ENCODE results near the gene FUOM. TPM values are rescaled to one million over a fixed set of nuclear protein-coding genes. Genes with fewer than 3 reads are reported as not detected.

FUOM gene
- total and polyA plus RNA-seq, 10 of the 15 experiments (the other 5 are each of a cell fraction or from before 2014, with no cell fraction given), result 1.8 to 41.7 (median 25.6) TPM

- no peak for TF ChIP-seq SRF (IDR thresholded peaks at IDR 0.05; ENCODE audit: low read depth in 2 of 2, low read length in 2 of 2)
These were observed 20.0 kb upstream of the FUOM start (continued) for GRCh38 chr10:133377818-133378250.

GRCh38 chr10:133377025-133377817 is 19.4 kb upstream of the FUOM start:
- DNase-seq (ENCODE audit: low read depth, low spot score) (no peak), FAIRE-seq (no peak), ATAC-seq (no peak)
- Histone ChIP-seq H2AFZ (ENCODE audit: control insufficient read depth, low read depth, low read length) (no peak overlapping the region), H3K79me2 (ENCODE audit: control insufficient read depth, insufficient read depth, low read length) (peaks cover 5% of the 10 kb centered on the region), H3K4me3 (no peak overlapping the region), H3K4me1 (ENCODE audit: control insufficient read depth, insufficient read depth, low read length) (peaks cover 13% of the 10 kb centered on the region), H3K27ac (ENCODE audit: control insufficient read depth, insufficient read depth) (no peak overlapping the region), H3K9ac (ENCODE audit: control insufficient read depth, insufficient read depth, low read length) (no peak overlapping the region), H3K27me3 (replicated peaks in 1 of 2; ENCODE audit: control insufficient read depth in 2 of 2, insufficient read depth in 2 of 2, low read length in 1 of 2) (no peaks in the 10 kb centered on the region), H3K36me3 (ENCODE audit: control insufficient read depth in 2 of 2, insufficient read depth in 2 of 2, low read length in 1 of 2) (no peaks in the 10 kb centered on the region), H3K4me2 (ENCODE audit: control insufficient read depth, insufficient read depth) (peak overlapping the region; percentile 98), H3K9me3 (replicated peaks; ENCODE audit: control insufficient read depth, insufficient read depth, low read length) (no peaks in the 10 kb centered on the region), H4K20me1 (ENCODE audit: control insufficient read depth, insufficient read depth) (no peaks in the 10 kb centered on the region)
- RAD21 ChIA-PET (ENCODE audit: unreplicated experiment), result interaction anchor here (1.1 to 3.8 kb wide), 2 partner anchors 13 to 16 kb away, joined by 6 to 13 read pairs; no protein-coding TSS in a partner anchor
- BruUV-seq (replicated peaks), result no TSS peak
- in situ Hi-C loops (cut with MboI) (no loop called here), intact Hi-C loops (cut with micrococcal nuclease; ENCODE audit: unreplicated experiment) (no loop called here)
- 89% methylated on average over 30 of the region's 30 CpGs for WGBS (ENCODE audit: insufficient coverage, insufficient replicate concordance, low lambda C conversion rate, missing lambda C conversion rate)
- CTCF ChIA-PET, result interaction anchor here (1.1 to 1.7 kb wide), 3 partner anchors 12 to 47 kb away, joined by 3 to 7 read pairs (median 4); no protein-coding TSS in a partner anchor
- POLR2A ChIA-PET, result interaction anchor here (0.7 to 3.1 kb wide), 5 partner anchors 12 to 99 kb away, joined by 3 to 31 read pairs (median 4); partner anchors contain the start of gene FUOM
- SMC1A ChIA-PET (ENCODE audit: uncharacterized antibody, unreplicated experiment), result interaction anchor here (2.3 kb wide), 1 partner anchor 13 kb away, joined by 11 read pairs; no protein-coding TSS in a partner anchor
- TF ChIP-seq NR2C2 (IDR thresholded peaks at IDR 0.05; ENCODE audit: borderline replicate concordance, control insufficient read depth, insufficient read length, low read depth), result no peak
- no peak for TF ChIP-seq IRF3 (IDR thresholded peaks at IDR 0.05)
- no peak for TF ChIP-seq TCF12 (IDR thresholded peaks at IDR 0.05; ENCODE audit: low read depth, low read length)
- no peak for TF ChIP-seq NFIC (IDR thresholded peaks at IDR 0.05; ENCODE audit: low read depth, low read length)
- no peak for TF ChIP-seq RBBP5 (conservative IDR thresholded peaks at IDR 0.05)
- no peak for TF ChIP-seq ZNF384 (IDR thresholded peaks at IDR 0.05; ENCODE audit: borderline replicate concordance, low read depth, low read length)
- no peak for TF ChIP-seq NBN (IDR thresholded peaks at IDR 0.05)
- no peak for TF ChIP-seq FOXK2 (IDR thresholded peaks at IDR 0.05)
- TF ChIP-seq WRNIP1 (IDR thresholded peaks at IDR 0.05; ENCODE audit: borderline replicate concordance, low read depth, low read length), result no peak
- TF ChIP-seq ATF2 (IDR thresholded peaks at IDR 0.05; ENCODE audit: low read length), result no peak
- TF ChIP-seq ZBTB40 (IDR thresholded peaks at IDR 0.05; ENCODE audit: borderline replicate concordance), result no peak
- no peak for TF ChIP-seq JUND (IDR thresholded peaks at IDR 0.05; ENCODE audit: low read depth, low read length)
- no peak for TF ChIP-seq NR2C1 (IDR thresholded peaks at IDR 0.05)
